Ovary (tissue), 3 donors: ENCODE measurements around the gene ARHGAP10.

ENCODE experiments used
- POLR2A ChIP-seq: fragments of 450-650 bp; IDR thresholded peaks from one replicate; pipeline ENCODE4 v1.6.1; 2017; ENCODE audit warnings: antibody characterized with exemption, mild to moderate bottlenecking, moderate library complexity
- TF ChIP-seq, protein P1 (sequence below), 3 donors: fragments of 450-650 bp in 2 of 3; fragments of 200-600 bp in 1 of 3; IDR thresholded peaks; one replicate each; pipeline versions ENCODE4 v1.5.1 to v1.8.0; 2016 to 2022; ENCODE audit warnings: antibody characterized with exemption in 3 of 3, mild to moderate bottlenecking in 1 of 3
- donor health status: DM: no; HTN: no; CAD: no.

DNA sequence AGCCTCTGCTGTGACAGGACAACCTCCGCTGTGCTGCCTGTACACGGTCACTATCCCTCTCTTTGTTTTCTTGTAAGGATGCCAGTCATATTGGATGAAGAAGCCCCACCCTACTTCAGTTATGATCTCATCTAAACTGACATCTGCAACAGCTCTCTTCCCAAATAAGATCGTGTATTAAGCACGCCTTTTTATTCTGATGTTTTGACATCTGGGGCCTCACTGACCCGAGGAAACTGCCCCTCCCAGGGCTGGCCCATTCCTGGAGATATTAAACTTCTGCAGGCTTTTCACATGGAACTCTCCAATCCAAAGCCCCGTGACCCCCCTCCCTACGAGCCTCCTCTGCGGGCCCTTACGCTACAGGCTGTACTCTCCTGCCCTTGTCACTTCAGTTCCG lies 232.0 kb downstream of the ARHGAP10 start:
- no peak for TF ChIP-seq POLR2A
- TF ChIP-seq, protein P1, sequence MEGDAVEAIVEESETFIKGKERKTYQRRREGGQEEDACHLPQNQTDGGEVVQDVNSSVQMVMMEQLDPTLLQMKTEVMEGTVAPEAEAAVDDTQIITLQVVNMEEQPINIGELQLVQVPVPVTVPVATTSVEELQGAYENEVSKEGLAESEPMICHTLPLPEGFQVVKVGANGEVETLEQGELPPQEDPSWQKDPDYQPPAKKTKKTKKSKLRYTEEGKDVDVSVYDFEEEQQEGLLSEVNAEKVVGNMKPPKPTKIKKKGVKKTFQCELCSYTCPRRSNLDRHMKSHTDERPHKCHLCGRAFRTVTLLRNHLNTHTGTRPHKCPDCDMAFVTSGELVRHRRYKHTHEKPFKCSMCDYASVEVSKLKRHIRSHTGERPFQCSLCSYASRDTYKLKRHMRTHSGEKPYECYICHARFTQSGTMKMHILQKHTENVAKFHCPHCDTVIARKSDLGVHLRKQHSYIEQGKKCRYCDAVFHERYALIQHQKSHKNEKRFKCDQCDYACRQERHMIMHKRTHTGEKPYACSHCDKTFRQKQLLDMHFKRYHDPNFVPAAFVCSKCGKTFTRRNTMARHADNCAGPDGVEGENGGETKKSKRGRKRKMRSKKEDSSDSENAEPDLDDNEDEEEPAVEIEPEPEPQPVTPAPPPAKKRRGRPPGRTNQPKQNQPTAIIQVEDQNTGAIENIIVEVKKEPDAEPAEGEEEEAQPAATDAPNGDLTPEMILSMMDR (IDR thresholded peaks at IDR 0.05), result no peak
